Fibroblast of villous mesenchyme (primary cell): Measurements from ENCODE around the gene SMYD3. TPM values are rescaled to one million over a fixed set of nuclear protein-coding genes. Genes with fewer than 3 reads are reported as not detected.

Experiments used
- DNase-seq: peaks from one replicate; pipeline ENCODE4 v3.0.0-alpha.2; 2010; ENCODE audit warnings: low read depth
- H3K4me3 ChIP-seq: 2 replicates; pipeline ENCODE4 v1.5.1; 2011; ENCODE audit warnings: low read depth, mild to moderate bottlenecking, low read length
- CTCF ChIP-seq: IDR thresholded peaks from 2 replicates; pipeline ENCODE4 v1.5.1; 2012; ENCODE audit warnings: low read depth, mild to moderate bottlenecking, low read length; ENCODE audit not compliant: insufficient read depth
- total RNA-seq: library from RNA; depleted of rRNA; stranded (reverse); fragments of >200 nt; gene quantifications from 2 replicates; pipeline ENCODE4 v1.2.3, GENCODE V29; 2012

SMYD3 gene
- total RNA-seq, 1 donor: 35.4 TPM

GRCh38 chr1:246139745-246140182 is 367.3 kb downstream of the SMYD3 start:
- DNase-seq: peak; percentile 44
- TF ChIP-seq CTCF: no peak
- H3K4me3 ChIP-seq: no peak overlapping the region

- no peak for DNase-seq
- no peak overlapping the region for H3K4me3 ChIP-seq
- TF ChIP-seq CTCF: no peak
Observed at GRCh38 chr1:246138781-246139180, 368.3 kb downstream of the SMYD3 start.

DNA sequence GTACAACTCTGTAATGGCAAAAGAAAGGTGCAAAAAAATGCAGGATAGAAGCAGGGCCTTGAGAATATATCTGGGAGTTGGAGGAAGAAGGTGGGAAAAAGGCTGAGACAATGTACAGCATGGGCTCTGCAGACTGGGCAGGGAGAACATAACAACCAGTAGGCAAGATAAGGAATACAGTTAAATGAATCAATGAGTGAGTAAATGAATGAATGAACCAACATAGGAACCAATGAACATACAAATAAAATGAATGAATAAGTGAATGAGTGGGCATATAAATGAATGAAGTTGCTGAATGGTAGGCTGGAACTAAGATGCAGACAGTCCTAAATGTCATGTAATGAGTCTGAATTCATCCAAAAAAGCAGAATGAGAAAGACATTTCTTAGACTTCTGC is 370.6 kb downstream of the SMYD3 start:
- no peak overlapping the region for H3K4me3 ChIP-seq
- DNase-seq: no peak
- TF ChIP-seq CTCF: no peak

GRCh38 chr1:246134789-246135188 is 372.3 kb downstream of the SMYD3 start:
- no peak for TF ChIP-seq CTCF
- DNase-seq: no peak
- no peak overlapping the region for H3K4me3 ChIP-seq

DNA sequence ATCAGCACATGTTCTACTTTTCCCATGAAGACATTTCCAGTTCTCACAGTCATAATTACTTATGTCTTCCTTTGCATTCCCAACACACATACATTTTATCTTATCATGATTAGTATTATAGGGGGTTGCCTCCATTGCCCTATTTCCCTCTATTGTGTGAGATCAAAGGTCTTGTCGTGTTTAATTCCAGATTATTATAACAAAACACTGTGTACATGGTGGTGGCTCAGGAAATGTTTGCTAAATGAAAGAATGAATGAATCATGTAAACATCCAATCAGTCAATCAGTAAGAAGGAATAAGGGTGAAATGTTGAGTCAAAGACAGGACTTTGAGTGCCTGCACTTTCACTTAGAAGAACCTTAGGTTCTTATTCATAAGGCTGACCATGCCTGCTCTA is 376.0 kb downstream of the SMYD3 start:
- no peak for TF ChIP-seq CTCF
- no peak overlapping the region for H3K4me3 ChIP-seq
- no peak for DNase-seq

DNA sequence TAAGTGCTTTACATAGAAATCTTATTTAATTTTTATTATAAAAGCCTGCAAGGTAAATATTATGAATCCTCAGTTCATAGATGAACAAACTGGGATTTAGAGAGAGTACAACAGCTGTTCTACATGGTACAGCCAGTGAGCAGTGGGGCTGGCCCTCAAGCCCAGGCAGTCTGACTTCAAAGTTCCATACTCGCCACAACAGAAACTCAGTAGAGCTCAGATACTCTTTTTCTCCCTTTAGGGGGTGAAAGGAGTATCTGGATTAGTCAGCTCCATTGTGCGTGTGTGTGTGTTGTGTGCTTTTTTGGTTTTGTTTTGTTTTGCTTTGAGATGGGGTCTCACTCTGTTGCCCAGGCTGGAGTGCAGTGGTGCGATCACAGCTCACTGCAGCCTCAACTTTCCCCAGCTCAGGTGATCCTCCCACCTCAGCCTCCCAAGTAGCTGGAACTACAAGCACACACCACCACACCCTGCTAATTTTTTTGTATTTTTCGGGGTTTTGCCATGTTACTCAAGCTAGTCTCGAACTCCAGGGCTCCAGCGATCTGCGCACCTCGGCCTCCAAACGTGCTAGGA is 378.5 kb downstream of the SMYD3 start:
- H3K4me3 ChIP-seq: no peak overlapping the region
- no peak for TF ChIP-seq CTCF
- no peak for DNase-seq

DNA sequence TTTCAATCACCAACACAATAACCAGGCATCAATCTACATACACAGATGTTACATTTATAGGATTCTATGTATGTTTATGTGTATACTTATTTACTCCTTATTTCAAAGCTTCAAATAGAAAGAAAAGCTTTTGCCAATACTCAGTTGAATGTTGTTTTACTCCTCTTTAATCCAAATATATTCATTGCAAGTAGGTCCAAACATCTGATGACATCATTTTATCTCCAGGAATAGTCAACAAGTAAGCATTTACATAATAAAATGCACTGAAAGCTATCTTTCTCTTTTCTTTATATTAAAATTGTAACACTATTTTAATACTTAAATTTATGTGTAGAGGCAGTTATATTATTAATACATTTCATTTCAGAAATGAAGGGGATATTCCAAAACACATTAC is 380.5 kb downstream of the SMYD3 start:
- H3K4me3 ChIP-seq: no peak overlapping the region
- no peak for TF ChIP-seq CTCF
- DNase-seq: no peak
